DMS153 treated with DMSO at 0.1 percent for 48 hours (cell line): Measurements from ENCODE around the gene ADGRF1.
"Not testable (repeated sequence)": the region's sequence is repeated elsewhere in the genome, so short reads cannot be mapped to it uniquely, and the experiment has no call there.

Source experiments
- DNase-seq: peaks from one replicate; lab custom pipeline; 2025; ENCODE audit not compliant: unreplicated experiment; lab: John Stamatoyannopoulos, UW

Gene ADGRF1

GRCh38 chr6:47042275-47042791, at the start of gene ADGRF1:
TSS of gene ADGRF1 (minus strand) at chr6:47042332. CDS start at chr6:47029061, 13,271 bp downstream.
- DNase-seq: no peak

DNA sequence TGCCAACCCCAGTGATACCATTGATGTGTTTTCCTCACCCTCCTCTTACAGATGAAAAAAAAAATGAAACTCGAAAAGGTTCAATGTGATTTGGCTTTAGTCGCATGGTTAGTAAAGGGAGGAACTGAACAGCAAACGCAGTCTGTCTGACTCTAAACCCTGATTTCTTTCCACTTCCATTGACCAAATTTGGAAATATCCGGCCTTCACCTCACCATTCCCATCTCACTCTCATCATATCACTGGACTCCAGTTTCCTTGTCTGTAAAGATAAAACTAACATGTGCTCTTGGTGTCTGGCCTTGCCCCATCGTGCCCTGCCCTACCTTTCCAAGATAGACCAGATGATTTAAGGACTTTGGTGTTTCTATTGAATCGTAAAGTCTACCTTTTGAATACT, 48.7 kb upstream of the ADGRF1 start:
- no peak for DNase-seq

DNA sequence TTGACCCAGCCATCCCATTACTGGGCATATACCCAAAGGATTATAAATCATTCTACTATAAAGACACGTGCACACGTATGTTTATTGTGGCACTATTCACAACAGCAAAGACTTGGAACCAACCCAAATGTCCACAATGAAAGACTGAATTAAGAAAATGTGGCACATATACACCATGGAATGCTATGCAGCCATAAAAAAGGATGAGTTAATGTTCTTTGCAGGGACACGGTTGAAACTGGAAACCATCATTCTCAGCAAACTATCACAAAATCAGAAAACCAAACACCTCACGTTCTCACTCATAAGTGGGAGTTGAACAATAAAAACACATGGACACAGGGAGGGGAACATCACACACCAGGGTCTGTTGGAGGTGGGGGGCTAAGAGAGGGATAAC, 47.3 kb upstream of the ADGRF1 start:
- DNase-seq: not testable (repeated sequence)

GRCh38 chr6:47086051-47086770, 44.1 kb upstream of the ADGRF1 start:
- no peak for DNase-seq

DNA sequence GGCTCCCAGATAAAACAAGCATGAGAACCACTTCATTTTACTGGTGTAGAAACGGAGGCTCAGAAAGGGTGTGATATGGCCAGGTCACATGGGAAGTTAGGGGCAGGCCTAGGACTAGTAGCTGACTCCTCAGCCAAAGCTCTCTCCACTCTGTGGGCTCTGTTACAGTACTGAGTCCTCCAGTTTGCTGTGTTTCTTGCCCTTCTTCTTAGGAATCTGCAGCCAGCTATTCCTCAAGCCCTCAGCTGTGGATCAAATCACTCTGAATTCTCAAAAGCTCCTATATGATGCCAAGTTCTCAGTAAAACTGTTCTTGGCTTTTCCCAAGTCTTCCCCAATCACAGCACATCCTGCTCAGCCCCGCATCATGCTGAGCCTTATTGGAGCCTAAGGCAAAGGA, 42.5 kb upstream of the ADGRF1 start:
- DNase-seq: no peak

GRCh38 chr6:47083586-47084047, 41.5 kb upstream of the ADGRF1 start:
- DNase-seq: peak; percentile 90

GRCh38 chr6:47080083-47080596, 38.0 kb upstream of the ADGRF1 start:
- DNase-seq: no peak

DNA sequence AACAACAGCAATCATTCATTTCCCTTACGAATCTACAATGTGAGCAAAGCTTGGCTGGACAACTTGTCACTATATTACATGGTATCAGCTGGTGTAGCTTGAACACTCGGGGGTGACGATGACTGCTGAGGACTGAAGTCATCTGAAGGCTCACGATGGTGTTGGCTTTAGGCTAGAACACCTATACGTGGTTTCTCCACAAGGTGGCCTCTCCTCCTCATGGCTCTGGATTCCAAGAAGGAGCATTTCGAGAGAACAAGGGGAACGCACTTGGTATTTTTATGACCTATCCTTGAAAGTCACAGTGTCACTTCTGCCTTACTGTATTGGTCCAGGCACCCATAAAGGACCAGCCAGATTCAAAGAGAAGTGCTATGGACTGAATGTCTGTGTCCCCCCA, 37.5 kb upstream of the ADGRF1 start:
- DNase-seq: no peak

- no peak for DNase-seq
These were observed 36.9 kb upstream of the ADGRF1 start for GRCh38 chr6:47078991-47079390.

- DNase-seq: no peak
These were observed 34.6 kb upstream of the ADGRF1 start for GRCh38 chr6:47076422-47077344.

DNA sequence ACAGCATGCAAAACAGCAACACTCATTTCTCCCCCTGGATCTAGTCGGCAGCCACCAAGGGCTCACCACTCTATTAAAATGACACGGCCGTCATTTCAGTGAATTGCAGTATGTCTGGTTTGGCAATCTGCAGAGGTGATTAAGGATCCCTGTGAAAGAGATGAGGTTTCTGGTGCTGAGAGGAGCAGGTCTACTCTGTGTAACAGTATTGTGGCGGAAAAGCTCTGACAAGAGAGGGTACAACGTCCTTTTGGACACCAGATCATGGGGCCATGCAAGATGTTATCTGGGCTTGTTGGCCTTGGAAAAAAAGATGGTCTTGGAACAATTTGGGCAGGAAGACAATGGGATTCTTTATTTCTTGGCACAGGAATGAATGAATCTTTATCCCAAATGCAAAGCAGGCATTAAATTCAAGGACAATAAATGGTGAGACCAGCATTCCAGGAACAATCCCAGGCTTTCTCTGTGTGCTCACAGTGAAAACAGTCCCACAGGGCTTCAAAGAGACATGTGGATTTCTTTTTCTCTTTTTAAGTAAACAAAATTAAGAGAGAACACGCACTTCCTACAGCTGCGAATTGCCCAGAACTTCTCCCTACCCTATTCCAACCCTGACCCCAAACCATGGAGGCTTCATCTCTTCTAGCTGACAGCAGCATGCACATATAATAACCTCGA, 33.7 kb upstream of the ADGRF1 start:
- no peak for DNase-seq

DNA sequence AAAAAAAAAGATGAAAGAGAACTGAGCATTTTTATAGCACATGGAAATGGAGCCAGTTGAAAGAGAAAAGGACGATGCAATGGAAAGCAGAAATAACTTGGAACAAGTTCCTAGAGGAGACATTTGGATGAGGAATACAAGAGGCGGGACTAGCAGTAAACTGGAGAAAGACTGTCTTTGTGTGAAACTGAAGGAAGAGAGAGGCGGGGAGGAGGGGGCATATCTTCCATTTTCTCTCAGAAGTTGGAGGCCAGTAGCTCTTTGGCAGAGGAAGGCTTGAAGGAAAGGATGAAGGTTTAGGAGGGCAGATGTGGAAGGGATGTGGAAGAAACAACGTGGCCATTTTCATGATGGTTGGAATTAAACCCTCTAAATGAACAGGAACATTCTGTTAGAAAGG, 33.0 kb upstream of the ADGRF1 start:
- no peak for DNase-seq

GRCh38 chr6:47073125-47074110, 31.3 kb upstream of the ADGRF1 start:
- no peak for DNase-seq

DNA sequence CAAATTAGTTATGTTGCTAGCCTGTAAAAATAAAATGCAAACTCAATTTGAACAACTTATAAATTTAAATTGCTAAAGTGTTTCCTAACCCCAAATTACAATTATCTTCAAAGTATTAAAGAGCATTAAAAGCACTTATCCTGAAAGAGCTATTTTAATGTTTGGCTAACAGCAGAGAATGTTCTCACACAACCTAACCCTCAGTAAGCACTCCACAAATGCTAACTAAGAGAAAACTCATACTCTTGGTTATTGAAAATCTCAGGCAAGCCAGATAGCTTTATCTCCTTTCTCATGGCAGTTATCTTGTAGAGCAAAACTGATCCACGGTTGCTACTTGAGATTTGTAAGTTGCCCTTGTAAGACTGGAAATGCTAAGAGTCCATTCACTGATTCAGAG, 30.5 kb upstream of the ADGRF1 start:
- DNase-seq: no peak

DNA sequence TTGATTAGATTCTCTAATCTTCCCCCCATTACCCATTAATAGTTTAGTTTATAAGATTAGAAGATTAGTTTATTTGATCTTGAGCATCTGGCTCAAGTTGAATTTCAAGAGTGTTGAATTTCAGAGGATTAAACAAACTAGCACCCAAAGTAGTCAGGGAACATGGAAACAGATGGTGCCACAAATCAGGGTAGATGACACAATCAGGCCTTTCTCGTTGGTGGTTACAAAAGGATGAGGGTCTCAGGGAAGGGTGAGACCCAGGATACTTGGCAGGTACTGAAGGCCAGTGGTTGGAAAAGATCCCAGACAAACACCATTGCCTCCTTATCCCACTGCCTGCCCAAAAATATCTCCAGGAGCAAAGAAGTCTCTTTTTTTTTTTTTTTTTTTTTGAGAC, 29.5 kb upstream of the ADGRF1 start:
- no peak for DNase-seq

DNA sequence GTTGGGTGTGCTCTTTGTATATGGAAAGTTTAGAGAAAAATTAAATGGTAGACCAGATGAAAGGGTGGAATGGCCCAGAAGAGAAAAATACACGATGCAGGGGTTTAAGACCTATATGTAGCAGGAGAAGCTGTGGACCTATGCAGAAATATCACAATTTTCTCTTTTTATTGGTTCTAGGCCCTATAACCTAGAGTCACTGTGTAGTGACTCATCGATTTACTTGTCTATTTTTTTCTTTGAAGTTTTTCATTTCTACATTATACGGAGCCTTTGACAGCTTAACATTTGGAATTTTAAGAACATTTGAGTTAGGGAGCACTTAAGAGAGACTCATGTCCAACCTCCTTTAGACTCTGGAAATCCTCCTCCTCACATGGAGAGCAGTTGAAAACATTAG, 28.3 kb upstream of the ADGRF1 start:
- DNase-seq: no peak

GRCh38 chr6:47069156-47069555, 27.0 kb upstream of the ADGRF1 start:
- no peak for DNase-seq

GRCh38 chr6:47066418-47066817, 24.3 kb upstream of the ADGRF1 start:
- no peak for DNase-seq

DNA sequence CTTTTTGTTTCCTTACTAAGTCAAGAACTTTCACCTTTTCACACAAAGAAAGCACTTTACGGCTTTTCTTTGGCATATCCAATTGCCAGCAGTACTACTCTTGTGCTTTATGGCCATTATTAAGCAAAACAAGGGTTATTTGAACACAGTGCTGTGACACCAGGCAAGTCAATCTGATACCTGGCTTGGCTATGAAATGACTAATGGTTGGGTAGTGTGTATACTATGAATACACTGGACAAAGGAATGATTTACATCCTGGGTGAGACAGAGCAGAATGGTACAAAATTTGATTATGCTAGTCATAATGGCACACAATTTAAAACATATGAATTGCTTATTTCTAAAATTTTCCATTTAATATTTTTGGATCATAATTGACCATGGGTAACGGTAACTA, 22.1 kb upstream of the ADGRF1 start:
- DNase-seq: no peak

GRCh38 chr6:47062346-47062745, 20.2 kb upstream of the ADGRF1 start:
- DNase-seq: no peak
